ES-I3 (cell line): ENCODE data around the gene CDKN2B-AS1.

Experiments used
- H3K36me3 ChIP-seq: 2 replicates; pipeline ENCODE4 v1.6.1; 2013; ENCODE audit warnings: mild to moderate bottlenecking, low read length, control low read depth, moderate library complexity; ENCODE audit not compliant: insufficient read depth
- H3K4me1 ChIP-seq: 2 replicates; pipeline ENCODE4 v1.6.1; 2013; ENCODE audit warnings: mild to moderate bottlenecking, control low read depth, low read length; ENCODE audit not compliant: insufficient read depth
- H3K9ac ChIP-seq: 2 replicates; pipeline ENCODE4 v1.6.1; 2013; ENCODE audit warnings: low read depth, mild to moderate bottlenecking, low read length, moderate library complexity
- H3K9me3 ChIP-seq: 2 replicates; pipeline ENCODE4 v1.6.1; 2013; ENCODE audit warnings: mild to moderate bottlenecking, low read length, moderate library complexity; ENCODE audit not compliant: control insufficient read depth, insufficient read depth

The CDKN2B-AS1 gene

DNA sequence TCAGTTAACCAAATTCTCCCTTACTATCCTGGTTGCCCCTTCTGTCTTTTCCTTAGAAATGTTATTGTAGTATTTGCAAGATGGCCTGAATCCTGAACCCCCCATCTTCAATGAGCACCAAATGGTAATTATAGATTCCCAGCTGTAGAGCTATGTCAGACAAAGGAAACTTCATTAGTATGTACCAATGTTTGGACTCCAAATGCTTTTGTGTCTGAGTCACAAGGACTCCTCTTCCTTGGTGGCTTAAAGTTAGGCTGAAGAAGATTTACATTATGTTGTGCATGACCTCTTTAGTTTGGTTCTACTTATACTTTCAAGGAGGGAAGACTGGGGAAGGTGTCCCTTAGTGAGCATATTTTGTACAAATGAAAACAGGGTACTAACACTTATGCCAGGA lies 120.4 kb downstream of the CDKN2B-AS1 start:
- no peaks in the 10 kb centered on the region for H3K9me3 ChIP-seq
- H3K4me1 ChIP-seq = peaks cover 28% of the 10 kb centered on the region
- H3K36me3 ChIP-seq = no peaks in the 10 kb centered on the region
- no peak overlapping the region for H3K9ac ChIP-seq

DNA sequence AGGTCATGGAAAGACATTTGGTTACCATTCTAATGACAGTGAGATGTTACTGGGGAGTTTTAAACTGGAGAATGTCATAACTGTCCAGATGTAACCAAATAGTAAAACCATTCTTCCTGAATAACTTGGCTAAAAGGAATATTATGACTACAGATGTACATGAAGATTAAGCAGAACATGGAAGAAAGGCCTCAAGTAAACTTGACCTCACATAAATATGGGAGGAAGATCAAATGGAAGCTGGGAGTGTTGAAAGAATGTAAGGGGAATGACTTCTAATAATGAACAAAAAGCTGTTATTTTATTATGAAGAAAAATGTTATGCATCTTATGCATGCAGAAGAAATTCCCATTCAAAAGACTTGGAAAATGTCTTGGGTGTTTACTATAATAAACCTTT lies 122.2 kb downstream of the CDKN2B-AS1 start:
- Histone ChIP-seq H3K9ac (no peak overlapping the region), H3K9me3 (no peaks in the 10 kb centered on the region), H3K36me3 (no peaks in the 10 kb centered on the region), H3K4me1 (peaks cover 28% of the 10 kb centered on the region)

- Histone ChIP-seq H3K9ac (peak overlapping the region; percentile 13; the same call in 1 of the 2 replicates), H3K36me3 (no peaks in the 10 kb centered on the region), H3K4me1 (peaks cover 25% of the 10 kb centered on the region), H3K9me3 (no peaks in the 10 kb centered on the region)
Measured at GRCh38 chr9:22117511-22118384, 123.2 kb downstream of the CDKN2B-AS1 start.

GRCh38 chr9:22118810-22119521 lies 124.4 kb downstream of the CDKN2B-AS1 start:
- Histone ChIP-seq H3K36me3 (no peaks in the 10 kb centered on the region), H3K9ac (no peak overlapping the region), H3K9me3 (no peaks in the 10 kb centered on the region), H3K4me1 (peaks cover 25% of the 10 kb centered on the region)

DNA sequence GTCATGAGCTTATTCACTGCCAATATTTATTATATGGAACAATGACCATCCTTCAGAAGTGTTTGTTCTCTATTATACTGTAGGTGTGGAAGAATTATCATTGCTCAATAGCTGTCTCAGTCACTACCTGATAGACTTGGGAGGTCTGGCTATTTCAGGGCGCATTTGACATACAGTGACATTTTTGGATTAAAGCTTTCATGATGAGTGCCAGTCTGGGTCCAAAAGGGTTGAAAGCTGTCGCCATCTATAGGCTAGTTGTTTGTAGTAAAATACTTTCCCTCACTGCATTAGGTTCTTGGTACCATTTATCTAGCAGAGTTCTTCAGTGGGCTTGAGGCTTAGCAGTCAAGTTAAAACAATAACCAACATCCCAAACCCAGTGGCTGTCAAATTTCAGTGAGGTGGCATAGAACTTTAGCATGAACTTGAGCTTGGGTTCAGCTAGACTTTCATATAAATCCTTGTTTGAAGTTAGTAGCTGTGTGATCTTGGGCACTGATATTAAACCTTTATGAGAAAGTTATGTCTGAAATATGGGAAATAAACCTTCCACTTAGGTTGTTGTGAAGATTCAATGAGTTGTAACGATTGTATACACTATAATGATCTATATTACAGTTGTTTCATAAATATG lies 125.0 kb downstream of the CDKN2B-AS1 start:
- H3K9ac ChIP-seq = no peak overlapping the region
- no peaks in the 10 kb centered on the region for H3K36me3 ChIP-seq
- H3K9me3 ChIP-seq = no peaks in the 10 kb centered on the region
- H3K4me1 ChIP-seq = peaks cover 25% of the 10 kb centered on the region

GRCh38 chr9:22120159-22120549 lies 125.6 kb downstream of the CDKN2B-AS1 start:
- Histone ChIP-seq H3K36me3 (no peaks in the 10 kb centered on the region), H3K4me1 (peaks cover 25% of the 10 kb centered on the region), H3K9ac (no peak overlapping the region), H3K9me3 (no peaks in the 10 kb centered on the region)

DNA sequence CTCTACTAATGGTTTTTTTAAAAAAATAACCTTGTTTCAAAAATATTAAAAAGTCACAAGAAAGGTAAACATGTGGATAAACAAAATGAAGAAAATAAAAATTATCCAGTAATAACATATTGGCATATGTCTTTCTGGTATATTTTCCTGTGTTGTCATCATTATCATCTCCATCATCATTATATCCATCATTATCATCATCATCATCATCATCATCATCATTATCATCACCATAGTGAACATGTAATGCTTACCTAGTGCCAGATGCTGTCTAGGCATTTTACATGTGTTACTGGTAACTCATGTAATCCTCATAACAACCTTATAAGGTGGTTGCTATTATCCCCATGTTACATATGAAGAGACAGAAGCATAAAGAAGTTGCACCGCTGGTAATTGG lies 126.0 kb downstream of the CDKN2B-AS1 start:
- Histone ChIP-seq H3K4me1 (peaks cover 25% of the 10 kb centered on the region), H3K36me3 (no peaks in the 10 kb centered on the region), H3K9me3 (no peaks in the 10 kb centered on the region), H3K9ac (no peak overlapping the region)

DNA sequence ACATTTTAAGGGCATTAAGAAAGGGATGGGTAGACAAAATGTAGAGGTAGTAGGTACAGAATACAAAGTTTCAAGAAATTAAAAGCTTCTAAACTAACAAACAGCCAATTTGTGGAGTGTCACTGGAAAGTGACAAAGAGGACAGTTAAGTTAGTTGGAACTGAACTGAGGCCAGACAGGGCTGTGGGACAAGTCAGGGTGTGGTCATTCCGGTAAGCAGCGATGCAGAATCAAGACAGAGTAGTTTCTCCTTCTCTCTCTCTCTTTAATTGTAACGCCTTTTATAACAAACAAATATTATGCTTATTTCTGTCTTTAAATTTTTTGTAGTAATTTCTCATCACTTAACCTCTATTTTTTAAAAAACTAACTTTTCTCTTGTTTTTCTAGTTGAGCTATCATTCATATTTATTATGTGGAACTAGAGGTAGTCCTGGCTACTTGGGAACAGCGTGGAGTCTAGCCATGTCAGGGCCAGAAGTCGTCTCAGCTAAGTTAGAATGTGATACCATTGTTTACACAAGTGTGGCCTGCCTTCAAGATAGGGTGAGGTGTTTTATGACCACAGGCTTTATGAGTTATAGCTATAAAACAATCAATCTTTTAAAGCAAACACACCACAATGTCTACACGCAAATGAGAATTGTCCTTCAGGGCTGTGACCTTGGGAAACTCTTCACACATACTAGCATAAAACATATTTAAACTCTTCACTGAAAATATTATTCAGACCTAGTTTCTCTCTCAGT lies 129.8 kb downstream of the CDKN2B-AS1 start:
- H3K9ac ChIP-seq = no peak overlapping the region
- H3K9me3 ChIP-seq = no peaks in the 10 kb centered on the region

DNA sequence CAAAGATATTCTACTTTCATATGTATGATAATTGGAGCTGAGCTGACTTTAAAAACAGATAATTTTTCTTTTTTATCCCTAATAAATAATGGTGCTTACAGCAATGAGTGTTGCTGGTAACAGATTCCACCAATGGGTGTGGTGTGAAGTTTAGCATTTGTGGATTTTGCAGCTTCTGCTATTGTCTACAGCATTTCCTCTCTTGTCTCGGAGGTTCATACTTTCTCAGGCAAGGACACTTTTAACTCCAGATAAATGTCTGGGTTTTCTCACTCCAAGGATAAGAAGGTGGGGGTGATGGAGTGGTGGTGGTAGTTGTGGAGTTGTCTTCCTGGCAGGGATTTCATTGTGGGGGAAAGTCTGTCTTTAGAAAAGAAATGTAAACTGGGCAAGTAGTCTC lies 134.5 kb downstream of the CDKN2B-AS1 start:
- no peak overlapping the region for H3K9ac ChIP-seq
- H3K36me3 ChIP-seq = no peaks in the 10 kb centered on the region
- H3K9me3 ChIP-seq = no peaks in the 10 kb centered on the region
- no peaks in the 10 kb centered on the region; the same call in 1 of the 2 replicates for H3K4me1 ChIP-seq

More for the DNA sequence above, 129.8 kb downstream of the CDKN2B-AS1 start:
- H3K4me1 ChIP-seq = no peaks in the 10 kb centered on the region
- no peaks in the 10 kb centered on the region for H3K36me3 ChIP-seq

- H3K9me3 ChIP-seq = no peaks in the 10 kb centered on the region
- H3K4me1 ChIP-seq = no peaks in the 10 kb centered on the region; the same call in 1 of the 2 replicates
- no peak overlapping the region for H3K9ac ChIP-seq
- no peaks in the 10 kb centered on the region for H3K36me3 ChIP-seq
Measured at GRCh38 chr9:22129633-22130032, 135.0 kb downstream of the CDKN2B-AS1 start.

DNA sequence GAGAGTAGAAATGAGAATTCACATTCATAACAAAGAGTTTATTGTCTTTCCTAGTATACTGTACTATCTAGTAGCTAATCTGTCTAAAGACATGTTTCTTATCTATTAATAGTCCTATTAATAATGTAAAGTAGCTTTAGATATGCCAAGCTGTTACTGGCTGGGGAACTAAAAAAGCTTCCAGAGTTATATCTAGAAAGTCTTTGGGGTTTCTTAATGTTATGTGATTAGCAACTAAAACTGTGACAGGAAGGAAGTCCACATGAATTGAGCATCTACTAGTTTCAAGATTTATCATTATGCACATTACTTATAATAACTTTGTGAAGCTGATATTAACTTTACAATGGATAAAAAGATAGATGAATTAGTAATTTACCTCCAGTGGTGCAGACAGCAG lies 137.2 kb downstream of the CDKN2B-AS1 start:
- H3K36me3 ChIP-seq = no peaks in the 10 kb centered on the region
- no peaks in the 10 kb centered on the region; the same call in 1 of the 2 replicates for H3K4me1 ChIP-seq
- no peak overlapping the region for H3K9ac ChIP-seq
- no peaks in the 10 kb centered on the region for H3K9me3 ChIP-seq

- Histone ChIP-seq H3K9ac (no peak overlapping the region), H3K9me3 (no peaks in the 10 kb centered on the region), H3K36me3 (no peaks in the 10 kb centered on the region), H3K4me1 (no peaks in the 10 kb centered on the region; the same call in 1 of the 2 replicates)
Measured at GRCh38 chr9:22134390-22134789, 139.8 kb downstream of the CDKN2B-AS1 start.

DNA sequence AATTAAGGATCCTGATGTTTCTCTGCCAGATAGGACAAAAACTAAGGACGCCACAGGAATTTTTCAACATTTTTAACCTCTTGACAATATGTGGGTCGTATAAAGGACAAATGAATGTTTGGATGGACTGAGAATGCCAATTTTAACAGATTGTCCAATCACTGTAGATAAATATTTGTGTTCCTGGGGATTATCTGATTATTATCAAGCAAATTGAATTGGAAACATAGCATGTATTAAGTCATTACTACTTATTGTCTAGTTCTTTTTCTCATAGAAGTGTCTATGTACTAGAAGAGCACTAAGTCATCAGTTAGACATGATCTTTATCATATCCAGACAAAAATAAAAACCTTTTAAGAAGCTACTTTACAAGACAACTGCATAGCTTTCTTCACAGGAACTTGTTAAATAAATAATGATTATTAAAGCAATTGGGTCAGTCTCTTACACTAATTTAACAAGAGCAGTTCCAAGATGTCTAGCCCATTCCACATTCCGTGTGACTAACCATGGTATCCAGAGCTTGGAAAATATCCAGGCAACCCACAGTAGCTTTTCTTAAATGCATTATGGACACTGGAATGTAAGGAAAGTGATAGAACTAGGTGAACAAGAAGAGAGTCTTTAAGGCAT lies 142.0 kb downstream of the CDKN2B-AS1 start:
- Histone ChIP-seq H3K36me3 (no peaks in the 10 kb centered on the region), H3K4me1 (no peaks in the 10 kb centered on the region; the same call in 1 of the 2 replicates), H3K9ac (no peak overlapping the region)

More for the DNA sequence above, 142.0 kb downstream of the CDKN2B-AS1 start:
- H3K9me3 ChIP-seq = no peaks in the 10 kb centered on the region
